Activated naive CD4-positive, alpha-beta T cell treated with anti-CD3 and anti-CD28 coated beads, Interleukin-2, amount 50 U/mL, for 16 hours (primary cell): ENCODE measurements around the gene SIN3B.
"Not testable (repeated sequence)": the region's sequence is repeated elsewhere in the genome, so short reads cannot be mapped to it uniquely, and the experiment has no call there.

Experiments
- DNase-seq: peaks from one replicate; pipeline ENCODE4 v3.0.0-alpha.2; 2020

Gene SIN3B

DNA sequence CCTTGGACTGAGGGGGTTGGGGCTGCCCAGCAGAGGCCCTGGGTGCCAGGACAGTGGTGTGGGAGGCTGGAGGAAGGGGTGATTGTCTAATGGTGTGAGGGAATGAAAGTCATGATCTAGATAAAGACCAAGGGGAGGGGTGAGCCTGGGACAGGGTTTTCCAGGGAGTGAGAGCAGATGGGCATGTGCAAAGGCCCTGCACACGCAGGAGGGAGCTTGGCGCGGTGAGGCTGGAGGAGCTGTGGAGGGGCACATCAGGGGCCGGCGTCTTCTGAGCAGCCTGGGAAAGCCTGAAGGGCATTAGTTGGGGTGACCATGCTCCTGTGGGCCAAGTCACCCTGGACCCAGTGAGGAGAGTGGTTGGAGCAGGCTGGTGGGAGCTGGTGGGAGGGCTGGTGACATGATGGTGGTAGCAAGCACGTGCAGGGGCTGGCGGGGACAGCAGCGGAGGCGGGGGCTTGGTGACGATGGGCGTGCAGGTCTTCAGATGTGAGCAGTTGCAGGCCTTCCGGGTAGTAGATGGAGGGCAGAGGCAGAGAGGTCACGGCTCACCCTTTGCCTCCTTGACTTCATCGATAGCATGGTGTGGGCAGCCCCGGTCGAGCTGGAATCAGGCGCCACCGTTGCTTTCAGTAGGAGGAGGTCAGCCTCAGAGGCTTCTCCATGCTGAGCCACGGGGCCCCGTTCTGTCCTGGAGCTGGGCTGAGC, 39.4 kb downstream of the SIN3B start:
- no peak for DNase-seq

DNA sequence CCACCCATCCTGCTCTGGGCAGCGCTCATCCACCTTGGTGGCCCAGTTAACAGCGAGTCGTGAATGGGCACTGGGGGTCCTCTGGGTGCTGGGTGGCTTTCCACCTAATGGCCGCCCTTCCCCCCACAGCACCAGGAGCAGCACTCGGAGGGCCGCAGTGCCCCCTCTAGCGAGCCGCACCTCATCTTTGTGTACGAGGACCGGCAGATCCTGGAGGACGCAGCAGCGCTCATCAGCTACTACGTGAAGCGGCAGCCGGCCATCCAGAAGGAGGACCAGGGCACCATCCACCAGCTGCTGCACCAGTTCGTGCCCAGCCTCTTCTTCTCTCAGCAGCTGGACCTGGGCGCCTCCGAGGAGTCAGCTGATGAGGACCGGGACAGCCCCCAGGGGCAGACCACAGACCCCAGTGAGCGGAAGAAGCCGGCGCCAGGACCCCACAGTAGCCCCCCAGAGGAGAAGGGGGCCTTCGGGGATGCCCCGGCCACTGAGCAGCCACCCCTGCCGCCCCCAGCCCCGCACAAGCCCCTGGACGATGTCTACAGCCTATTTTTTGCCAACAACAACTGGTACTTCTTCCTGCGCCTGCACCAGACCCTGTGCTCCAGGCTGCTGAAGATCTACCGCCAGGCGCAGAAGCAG, 40.3 kb downstream of the SIN3B start:
- DNase-seq = no peak

DNA sequence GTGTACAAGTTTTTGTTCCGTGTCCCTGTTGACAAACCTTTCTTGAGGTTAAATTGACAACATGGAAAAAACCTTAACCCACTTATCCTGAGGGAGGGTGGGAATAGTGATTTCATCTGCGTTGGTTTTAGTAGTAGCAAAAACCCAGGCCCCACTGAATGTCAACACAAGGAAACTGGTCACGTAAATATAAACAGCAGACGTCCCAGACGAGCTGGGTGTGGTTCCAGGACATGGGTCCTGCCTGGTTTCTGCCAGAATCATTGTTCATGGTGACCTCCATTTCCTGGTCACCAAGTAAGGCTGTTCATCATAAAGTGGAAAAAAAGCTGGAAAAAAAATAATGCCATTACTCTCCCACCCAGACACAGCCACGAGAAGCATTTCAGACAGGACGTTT, 42.7 kb downstream of the SIN3B start:
- no peak for DNase-seq

DNA sequence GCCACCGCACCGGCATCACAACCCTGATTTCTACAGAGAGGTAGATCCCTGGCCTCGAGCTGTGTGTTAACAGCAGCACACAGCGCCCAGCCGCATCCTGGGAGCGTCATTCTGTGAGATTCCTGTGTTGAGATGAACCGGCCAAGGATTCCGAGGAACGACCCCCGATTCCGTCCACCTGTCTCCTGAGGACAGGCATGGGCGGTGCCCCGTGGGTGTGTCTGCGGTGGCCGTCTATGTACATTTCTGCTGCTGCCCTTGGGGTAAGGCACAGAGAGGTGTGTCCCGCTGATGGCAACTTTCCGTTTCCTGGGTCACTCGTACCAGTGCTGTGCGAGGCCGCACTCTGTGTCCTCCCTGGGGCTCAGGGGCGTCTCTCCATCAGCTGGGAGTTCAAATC, 43.5 kb downstream of the SIN3B start:
- DNase-seq = no peak

DNA sequence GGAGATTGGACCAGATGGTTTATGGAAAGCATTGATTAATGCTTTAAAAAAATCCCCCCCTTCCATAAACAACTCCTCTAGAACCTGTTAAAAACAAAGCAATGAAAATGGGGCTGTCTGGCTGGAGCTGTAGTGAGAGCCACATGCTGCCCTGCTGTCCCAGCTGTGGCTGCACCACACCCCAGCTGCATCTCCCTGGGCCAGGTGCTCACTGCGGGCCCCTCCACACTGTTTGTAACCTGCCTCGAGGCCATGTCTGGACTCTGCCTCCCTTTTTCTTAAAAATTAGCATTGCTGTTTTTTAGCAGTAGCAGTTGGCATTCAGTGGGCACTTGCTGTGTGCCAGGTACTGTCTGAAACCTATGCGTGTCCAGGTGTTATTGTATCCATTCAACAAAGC, 44.4 kb downstream of the SIN3B start:
- no peak for DNase-seq

DNA sequence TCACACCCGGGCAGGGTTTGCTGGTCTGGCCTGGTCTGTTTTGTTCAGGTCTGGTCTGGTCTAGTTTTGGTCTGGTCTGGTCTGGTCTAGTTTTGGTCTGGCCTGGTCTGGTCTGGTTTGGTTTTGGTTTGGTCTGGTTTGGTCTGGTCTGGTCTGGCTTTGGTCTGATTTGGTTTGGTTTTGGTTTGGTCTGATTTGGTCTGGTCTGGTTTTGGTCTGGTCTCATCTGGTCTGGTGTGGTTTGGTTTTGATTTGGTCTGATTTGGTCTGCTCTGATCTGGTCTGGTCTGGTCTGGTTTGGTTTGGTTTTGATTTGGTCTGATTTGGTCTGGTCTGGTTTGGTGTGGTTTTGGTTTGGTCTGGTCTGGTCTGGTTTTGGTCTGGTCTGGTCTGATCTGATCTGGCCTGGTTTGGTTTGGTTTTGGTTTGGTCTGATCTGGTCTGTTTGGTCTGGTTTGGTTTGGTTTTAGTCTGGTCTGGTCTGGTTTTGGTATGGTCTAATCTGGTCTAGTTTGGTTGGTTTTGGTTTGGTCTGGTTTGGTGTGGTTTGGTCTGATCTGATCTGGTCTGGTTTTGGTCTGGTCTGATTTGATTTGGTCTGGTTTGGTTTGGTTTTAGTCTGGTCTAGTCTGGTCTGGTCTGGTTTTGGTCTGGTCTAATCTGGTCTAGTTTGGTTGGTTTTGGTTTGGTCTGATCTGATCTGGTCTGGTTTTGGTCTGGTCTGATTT, 45.2 kb downstream of the SIN3B start:
- no peak for DNase-seq

DNA sequence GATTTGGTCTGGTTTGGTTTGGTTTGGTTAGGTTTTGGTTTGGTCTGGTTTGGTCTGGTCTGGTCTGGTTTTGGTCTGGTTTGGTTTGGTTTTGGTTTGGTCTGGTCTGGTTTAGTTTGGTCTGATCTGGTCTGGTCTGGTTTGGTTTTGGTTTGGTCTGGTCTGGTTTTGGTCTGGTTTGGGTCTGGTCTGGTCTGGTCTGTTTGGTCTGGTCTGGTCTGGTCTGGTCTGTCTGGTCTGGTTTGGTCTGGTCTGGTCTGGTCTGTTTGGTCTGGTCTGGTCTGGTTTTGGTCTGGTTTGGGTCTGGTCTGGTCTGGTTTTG, 45.7 kb downstream of the SIN3B start:
- not testable (repeated sequence) for DNase-seq

DNA sequence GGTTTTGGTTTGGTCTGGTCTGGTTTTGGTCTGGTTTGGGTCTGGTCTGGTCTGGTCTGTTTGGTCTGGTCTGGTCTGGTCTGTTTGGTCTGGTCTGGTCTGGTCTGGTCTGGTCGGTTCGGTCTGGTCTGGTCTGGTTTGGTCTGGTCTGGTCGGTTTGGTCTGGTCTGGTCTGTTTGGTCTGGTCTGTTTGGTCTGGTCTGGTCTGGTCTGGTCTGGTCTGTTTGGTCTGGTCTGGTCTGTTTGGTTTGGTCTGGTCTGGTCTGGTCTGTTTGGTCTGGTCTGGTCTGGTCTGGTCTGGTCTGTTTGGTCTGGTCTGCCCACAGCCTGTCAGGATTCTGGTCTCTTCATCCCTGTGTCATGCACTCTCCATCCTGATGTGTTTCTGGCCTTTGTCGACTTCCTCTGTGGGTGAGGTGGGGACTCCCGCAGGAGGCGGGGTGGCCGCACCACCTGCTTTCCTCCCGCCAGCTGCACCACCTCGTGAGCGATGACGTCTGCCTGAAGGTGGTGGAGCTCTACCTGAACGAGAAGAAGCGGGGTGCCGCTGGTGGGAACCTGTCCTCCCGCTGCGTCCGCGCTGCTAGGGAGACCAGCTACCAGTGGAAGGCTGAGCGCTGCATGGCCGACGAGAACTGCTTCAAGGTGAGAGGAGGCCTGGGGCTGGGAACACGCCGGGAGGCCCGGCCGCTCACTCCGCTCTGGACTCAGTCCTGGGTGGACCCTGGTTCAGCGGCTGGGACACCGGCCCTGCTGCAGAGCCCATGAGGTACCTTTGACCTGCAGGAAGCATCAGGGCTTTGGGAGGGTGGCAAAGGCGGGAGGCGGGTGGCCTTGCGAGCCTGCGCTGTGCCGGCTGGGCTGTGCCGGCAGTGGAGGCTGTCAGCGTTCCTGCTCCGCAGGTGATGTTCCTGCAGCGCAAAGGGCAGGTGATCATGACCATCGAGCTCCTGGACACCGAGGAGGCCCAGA, 46.7 kb downstream of the SIN3B start:
- DNase-seq = no peak

DNA sequence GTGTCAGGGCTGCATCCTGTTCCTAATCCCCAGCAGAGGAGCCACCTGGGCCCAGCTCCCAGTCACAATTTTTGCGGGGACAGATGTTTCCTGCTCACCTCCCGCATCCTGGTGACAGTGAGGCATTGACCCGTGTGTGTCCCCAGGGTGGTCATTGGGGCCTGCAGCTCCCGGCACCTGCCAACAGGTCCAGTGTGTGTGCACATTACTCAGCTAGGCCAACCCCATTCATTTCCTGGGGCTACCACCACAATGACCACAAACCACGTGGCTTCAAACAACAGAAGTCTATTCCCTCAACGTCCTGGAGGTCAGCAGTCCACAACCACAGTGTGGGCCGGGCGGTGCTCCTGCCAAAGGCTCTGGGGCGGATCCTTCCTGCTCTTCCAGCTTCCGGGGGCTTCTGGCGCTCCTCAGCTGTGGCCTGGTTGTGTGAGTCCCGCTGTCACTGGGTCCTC, 47.7 kb downstream of the SIN3B start:
- no peak for DNase-seq

DNA sequence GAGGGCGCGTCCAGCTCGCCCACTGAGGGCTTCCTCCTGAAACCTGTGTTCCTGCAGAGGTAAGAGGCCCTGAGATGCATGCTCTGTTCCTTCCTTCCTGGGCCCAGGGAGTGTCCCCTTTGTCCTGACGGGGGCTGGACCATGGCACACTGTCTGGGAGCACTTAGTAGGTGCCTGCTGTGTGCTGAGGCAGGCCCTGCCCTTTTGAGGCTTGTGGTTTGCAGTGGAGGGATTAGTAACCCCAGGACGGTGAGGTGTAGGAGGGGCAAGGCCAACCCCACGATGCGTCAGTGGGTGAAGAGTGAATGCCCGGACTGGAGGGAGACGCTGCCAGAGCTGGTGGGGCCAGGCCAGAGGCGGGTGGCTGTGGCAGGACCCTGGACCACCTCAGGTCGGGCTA, 48.4 kb downstream of the SIN3B start:
- no peak for DNase-seq

DNA sequence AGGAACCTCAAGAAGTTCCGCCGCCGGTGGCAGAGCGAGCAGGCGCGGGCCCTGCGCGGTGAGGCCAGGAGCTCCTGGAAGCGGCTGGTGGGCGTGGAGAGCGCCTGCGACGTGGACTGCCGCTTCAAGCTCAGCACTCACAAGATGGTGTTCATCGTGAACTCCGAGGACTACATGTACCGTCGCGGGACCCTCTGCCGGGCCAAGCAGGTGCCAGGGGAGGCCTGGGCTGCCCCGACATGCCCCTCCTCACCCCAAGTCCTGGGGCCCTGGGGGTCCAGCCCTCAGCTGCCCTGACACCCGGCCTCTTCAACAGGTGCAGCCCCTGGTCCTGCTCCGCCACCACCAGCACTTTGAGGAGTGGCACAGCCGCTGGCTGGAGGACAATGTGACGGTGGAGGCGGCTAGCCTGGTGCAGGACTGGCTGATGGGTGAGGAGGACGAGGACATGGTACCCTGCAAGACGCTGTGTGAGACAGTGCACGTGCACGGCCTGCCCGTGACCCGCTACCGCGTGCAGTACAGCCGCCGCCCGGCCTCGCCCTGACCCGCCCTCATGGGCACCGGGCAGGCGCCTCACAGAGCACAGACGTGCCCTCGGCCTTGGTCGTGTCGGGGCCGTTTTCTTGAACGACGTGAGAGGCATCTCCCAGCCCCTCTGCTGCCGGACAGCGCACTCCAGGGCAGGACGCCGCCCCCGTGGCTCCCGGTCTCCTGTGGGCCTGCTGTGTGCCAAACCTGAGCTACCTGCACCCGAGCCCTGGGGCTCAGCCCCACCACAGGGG, 49.2 kb downstream of the SIN3B start:
- DNase-seq = no peak

DNA sequence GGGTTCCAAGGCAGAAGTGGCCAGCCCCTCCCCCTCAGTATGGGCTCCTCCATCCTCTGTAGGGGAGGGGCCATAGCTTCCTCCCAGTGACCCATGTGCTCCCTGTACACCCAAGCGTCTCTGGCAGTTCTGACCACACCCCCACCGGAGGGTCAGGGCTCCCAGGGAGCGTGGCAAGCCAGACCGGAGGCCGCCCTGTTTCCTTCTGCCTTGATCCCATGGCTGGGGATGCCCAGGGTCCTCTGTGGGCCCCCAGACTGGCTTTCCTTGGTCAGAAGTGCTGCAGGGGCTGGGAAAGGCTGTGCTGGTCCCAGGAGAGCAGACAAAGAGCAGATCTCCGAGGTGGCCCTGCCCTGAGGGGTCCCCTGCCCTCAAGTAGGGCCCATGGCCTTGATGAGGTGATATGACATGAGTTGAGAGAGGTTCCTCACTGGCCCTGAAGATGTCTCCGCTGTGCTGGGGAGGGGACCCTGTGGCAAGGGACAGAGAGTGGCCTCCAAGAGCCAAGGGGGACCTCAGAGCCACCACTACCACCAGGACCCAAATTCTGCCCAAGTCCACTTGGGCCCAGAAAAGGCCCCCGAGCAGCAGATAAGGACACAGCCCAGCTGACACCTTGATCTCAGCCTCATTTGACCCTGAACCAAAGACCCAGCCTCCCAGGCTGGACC, 51.8 kb downstream of the SIN3B start:
- no peak for DNase-seq

DNA sequence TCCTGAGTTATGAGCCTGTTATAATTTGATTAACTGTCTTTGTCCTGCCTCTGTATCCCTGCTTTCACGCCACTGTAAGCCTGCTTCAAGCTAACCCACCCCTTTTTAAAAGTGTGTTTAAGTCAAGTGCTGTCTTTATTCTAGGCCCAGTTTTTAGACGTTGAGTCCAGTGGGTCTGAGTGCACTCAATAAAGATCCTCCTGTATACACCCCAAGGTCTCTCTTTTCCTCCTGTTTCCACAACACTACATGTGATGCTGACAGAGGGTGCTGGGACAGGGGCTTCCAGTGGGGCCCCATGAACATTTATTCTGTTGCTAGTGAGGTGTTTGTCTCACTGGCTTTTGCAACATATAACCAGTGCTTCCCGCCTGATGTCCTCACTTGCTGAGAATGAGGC, 52.9 kb downstream of the SIN3B start:
- no peak for DNase-seq

DNA sequence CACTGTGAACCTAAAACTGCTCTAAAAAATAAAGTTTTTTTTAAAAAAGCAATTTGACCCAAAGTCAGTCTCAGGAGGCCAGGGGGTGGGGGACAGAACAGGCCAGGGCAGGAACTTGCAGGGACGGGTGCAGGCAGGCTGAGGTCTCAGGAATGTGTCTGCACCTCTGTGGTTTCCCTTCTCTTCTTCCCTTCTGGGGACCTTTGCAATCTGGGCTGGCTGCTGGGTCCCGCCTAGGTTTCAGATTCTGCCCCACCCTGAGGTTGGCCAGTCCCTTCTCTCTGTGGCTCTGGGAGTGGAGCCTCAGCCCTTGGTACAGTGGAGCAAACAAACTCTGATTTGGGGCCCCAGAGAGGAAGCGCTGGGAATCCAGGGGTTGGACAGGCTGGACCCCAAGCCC, 54.3 kb downstream of the SIN3B start:
- no peak for DNase-seq

DNA sequence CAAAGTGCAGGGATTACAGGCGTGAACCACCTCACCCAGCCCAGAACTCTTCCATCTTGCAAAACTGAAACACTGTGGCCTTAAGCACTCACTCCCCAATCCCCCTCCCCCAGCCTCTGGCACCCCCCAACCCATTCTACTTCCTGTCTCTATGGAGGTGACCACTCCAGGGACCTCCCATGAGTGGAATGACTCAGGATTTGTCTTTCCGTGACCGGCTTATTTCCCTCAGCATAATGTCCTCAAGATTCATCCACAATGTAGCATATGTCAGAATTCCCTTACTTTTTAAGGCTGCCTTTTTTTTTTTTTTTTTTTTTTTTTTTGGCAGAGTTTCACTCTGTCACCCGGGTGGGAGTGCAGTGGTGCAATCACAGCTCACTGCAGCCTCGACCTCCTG, 56.0 kb downstream of the SIN3B start:
- DNase-seq = no peak

DNA sequence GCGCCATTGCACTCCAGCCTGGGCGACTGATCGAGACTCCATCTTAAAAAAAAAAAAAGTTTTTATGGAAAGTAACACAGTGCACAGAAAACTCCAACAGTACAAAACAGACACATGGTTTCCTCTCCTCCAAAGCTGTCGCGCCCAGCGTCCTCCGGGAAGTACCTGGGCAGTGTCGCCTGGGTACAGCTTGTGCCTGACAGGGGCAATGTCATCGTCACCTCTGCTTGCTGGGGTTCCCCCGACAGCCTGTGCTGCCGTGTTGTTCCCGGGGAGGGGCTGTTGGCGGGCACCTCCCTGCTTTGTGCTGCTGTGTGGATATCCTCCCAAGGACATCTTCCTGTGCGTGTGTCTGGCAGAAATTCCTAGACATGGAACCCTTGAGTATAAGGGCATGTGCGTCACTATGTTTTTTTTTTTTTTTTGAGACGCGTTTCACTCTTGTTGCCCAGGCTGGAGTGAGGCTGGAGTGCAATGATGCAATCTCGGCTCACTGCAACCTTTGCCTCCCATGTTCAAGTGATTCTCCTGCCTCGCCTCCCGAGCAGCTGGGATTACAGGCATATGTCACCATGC, 57.2 kb downstream of the SIN3B start:
- DNase-seq = no peak

DNA sequence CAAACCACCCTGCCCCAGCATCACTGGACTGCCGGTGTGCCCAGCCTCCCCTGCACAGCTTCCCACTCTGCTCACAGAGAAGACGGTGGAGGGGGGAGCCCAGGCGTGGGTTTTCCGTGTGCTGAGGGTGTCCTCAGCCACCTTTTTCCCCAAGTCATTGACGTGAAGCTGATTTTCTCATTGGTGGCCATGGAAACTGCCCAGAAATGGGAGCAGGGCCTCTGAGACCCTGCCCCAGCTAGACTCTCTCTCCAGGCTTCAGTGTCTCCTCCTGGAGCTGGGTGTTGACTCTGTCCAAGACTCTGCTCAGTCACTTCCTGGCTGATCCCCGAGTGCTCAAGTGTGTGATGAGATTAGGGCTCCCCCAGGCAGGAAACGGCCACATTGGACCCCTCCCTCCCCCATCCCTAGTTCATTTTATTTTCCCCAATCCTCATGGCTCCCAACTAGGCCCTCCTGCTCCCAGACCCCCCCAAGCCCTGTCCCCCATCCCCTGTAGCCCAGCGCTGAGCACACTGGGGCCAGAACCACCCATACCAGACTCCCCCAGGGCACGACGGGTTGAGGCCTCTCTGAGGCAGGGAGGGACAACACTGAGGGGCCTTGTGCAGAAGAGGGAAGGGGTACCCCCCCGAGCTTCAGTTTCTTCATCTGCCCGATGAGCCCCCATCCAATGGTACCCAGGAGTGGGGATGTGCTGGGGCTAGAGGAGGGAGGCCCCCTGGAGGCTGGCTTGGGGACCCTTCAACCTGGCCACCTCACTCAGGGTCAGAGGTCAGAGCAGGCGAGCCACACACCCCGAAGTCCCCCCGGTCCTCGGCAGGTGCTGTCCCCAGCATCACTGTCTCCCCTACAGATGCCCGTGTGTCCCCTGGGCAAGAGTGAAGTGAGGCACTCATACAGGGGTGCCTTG, 58.4 kb downstream of the SIN3B start:
- DNase-seq = no peak

DNA sequence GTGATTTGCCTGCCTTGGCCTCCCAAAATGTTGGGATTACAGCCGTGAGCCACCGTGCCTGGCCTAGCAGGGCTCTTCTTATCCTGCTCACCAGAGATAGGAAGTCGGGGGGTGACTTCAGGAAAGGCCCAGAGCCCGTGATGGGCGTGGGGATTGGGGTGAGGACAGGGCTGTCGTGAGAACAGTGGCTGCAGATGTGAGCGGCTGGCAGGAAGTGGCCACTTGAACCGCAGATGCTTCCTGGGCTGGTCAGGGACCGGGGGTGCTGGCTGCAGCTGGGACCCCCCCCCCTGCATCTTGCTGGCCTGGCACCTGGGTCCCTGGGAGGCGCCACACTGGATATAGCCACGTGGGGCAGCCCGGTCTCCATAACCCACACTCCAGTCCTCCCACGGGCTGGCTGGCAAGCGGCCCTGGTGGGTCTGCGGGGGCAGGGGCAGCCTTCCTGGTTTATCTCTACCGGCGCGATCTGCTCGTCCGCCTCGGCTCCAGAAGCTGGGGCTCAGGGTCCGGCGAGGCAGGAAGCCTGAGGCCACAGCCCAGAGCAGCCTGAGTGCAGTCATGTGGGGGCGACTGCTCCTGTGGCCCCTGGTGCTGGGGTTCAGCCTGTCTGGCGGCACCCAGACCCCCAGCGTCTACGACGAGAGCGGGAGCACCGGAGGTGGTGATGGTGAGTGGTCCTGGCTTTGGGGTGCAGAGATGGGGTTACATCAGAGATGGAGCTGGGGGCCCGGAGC, 59.6 kb downstream of the SIN3B start, which contains the start of gene F2RL3:
F2RL3 (plus strand) TSS at position 371 of the 737 bp plus-strand sequence; CDS start at position 562, 191 bp downstream.
- no peak for DNase-seq

DNA sequence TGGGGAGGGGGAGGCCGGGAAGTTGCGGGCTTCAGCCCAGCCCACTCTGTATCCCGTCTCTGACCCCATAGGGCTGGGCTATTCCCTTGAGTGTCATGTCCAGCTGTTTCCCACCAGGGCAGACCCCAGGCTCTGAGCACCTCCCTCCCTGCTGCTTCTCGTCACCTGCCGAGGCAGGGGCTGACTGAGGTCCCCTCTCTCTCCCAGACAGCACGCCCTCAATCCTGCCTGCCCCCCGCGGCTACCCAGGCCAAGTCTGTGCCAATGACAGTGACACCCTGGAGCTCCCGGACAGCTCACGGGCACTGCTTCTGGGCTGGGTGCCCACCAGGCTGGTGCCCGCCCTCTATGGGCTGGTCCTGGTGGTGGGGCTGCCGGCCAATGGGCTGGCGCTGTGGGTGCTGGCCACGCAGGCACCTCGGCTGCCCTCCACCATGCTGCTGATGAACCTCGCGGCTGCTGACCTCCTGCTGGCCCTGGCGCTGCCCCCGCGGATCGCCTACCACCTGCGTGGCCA, 60.2 kb downstream of the SIN3B start:
- no peak for DNase-seq
